Panc1 (cell line): ENCODE data around the gene NR2E3. TPM values are rescaled to one million over a fixed set of nuclear protein-coding genes. Genes with fewer than 3 reads are reported as not detected.

Experiments used
- ATAC-seq: fragments of 200-7000 bp; cut with Tn5 transposase; 2 replicates; pipeline ENCODE4 v1.9.1; 2020; ENCODE audit warnings: mild to moderate bottlenecking, moderate library complexity
- BruUV-seq: library from RNA; stranded (reverse); fragments of 400-500 nt; replicated peaks from 2 replicates; lab custom pipeline; 2021; lab: Mats Ljungman, UMichigan
- CTCF ChIA-PET: fragments of 300-600 bp; sonication (Branson Sonifier 250); formaldehyde crosslinking; loops from one replicate; lab custom pipeline; 2022; ENCODE audit warnings: antibody characterized with exemption; lab: Charles Lee
- POLR2A ChIA-PET: fragments of 300-600 bp; sonication (Branson Sonifier 250); formaldehyde crosslinking; loops from one replicate; lab custom pipeline; 2022; ENCODE audit warnings: antibody characterized with exemption; lab: Charles Lee
- DNase-seq: peaks from one replicate; pipeline ENCODE4 v3.0.0-alpha.2; 2010; ENCODE audit warnings: low read depth, low spot score
- H3K27ac ChIP-seq: 2 replicates; pipeline ENCODE4 v1.5.1; 2011; ENCODE audit warnings: mild to moderate bottlenecking, low read length, inconsistent platforms
- H3K27me3 ChIP-seq: fragments of 200-500 bp; sonication (Bioruptor generic); 2 replicates; pipeline ENCODE4 v1.6.0; 2014; ENCODE audit warnings: low read length, inconsistent platforms; ENCODE audit not compliant: control insufficient read depth, insufficient read depth
- H3K36me3 ChIP-seq: fragments of 200-500 bp; sonication (Bioruptor generic); 2 replicates; pipeline ENCODE4 v1.5.1; 2014; ENCODE audit warnings: inconsistent platforms, mild to moderate bottlenecking, low read length, moderate library complexity; ENCODE audit not compliant: control insufficient read depth, insufficient read depth
- H3K4me1 ChIP-seq: 2 replicates; pipeline ENCODE4 v1.5.1; 2011; ENCODE audit warnings: inconsistent platforms, mild to moderate bottlenecking, low read length, moderate library complexity; ENCODE audit not compliant: control insufficient read depth, insufficient read depth
- H3K4me3 ChIP-seq, 2 experiments: 2 replicates each; pipeline ENCODE4 v1.5.1; 2011 to 2012; ENCODE audit warnings: low read depth in 2 of 2, low read length in 2 of 2, mild to moderate bottlenecking in 2 of 2, inconsistent platforms in 1 of 2, moderate library complexity in 1 of 2
- H3K9me3 ChIP-seq: fragments of 200-500 bp; sonication (Bioruptor generic); 2 replicates; pipeline ENCODE4 v1.5.1; 2014; ENCODE audit warnings: low read depth, mild to moderate bottlenecking, inconsistent platforms, low read length, moderate library complexity; ENCODE audit not compliant: control insufficient read depth, insufficient read depth
- CTCF ChIP-seq: fragments of 450-650 bp; IDR thresholded peaks from 2 replicates; pipeline ENCODE4 v1.5.1; 2017; ENCODE audit warnings: mild to moderate bottlenecking
- POLR2AphosphoS5 ChIP-seq: IDR thresholded peaks from 2 replicates; pipeline ENCODE4 v1.6.1; 2012; ENCODE audit warnings: mild to moderate bottlenecking, low read depth, low read length, moderate library complexity
- REST ChIP-seq, 2 experiments: IDR thresholded peaks; 2 replicates each; pipeline ENCODE4 v1.6.1; 2011 to 2012; ENCODE audit warnings: low read depth in 2 of 2, control low read depth in 1 of 2, low read length in 1 of 2, mild to moderate bottlenecking in 1 of 2, moderate library complexity in 1 of 2; ENCODE audit not compliant: insufficient read depth in 1 of 2
- SIN3A ChIP-seq: IDR thresholded peaks from 2 replicates; pipeline ENCODE4 v1.6.1; 2012; ENCODE audit warnings: low read depth, mild to moderate bottlenecking, low read length, moderate library complexity, borderline replicate concordance; ENCODE audit not compliant: insufficient read depth
- TCF7L2 ChIP-seq: IDR thresholded peaks from 2 replicates; pipeline ENCODE4 v1.6.1; 2011; ENCODE audit warnings: mild to moderate bottlenecking, low read depth, low read length, inconsistent platforms
- in situ Hi-C: cut with HindIII; loops from 2 replicates; pipeline ENCODE4 v1.10.0; 2016; ENCODE audit warnings: low sequenced_read_pairs, low pct_unique_long_range_greater_than_20kb
- intact Hi-C: fragments of 100-400 bp; cut with micrococcal nuclease; formaldehyde crosslinking; loops from one replicate; pipeline ENCODE4 v1.10.0; 2022; ENCODE audit not compliant: unreplicated experiment
- total RNA-seq: library from RNA; stranded (reverse); gene quantifications from one replicate; pipeline ENCODE4 v1.2.1, GENCODE V29; 2021; ENCODE audit not compliant: unreplicated experiment

Gene NR2E3
- total RNA-seq, 1 experiment from 2014 or later = 0.98 TPM

GRCh38 chr15:71802770-71803169 is 7.6 kb upstream of the NR2E3 start:
- H3K27ac ChIP-seq = no peak overlapping the region
- H3K9me3 ChIP-seq = no peaks in the 10 kb centered on the region
- BruUV-seq = no TSS peak
- TF ChIP-seq POLR2AphosphoS5 = no peak
- no peak for TF ChIP-seq REST (IDR thresholded peaks at IDR 0.05; ENCODE audit: insufficient read depth in 1 of 2, low read depth in 2 of 2, low read length in 1 of 2)
- no peak for TF ChIP-seq TCF7L2
- TF ChIP-seq SIN3A = no peak
- no peak; the same call in 1 of the 2 replicates for TF ChIP-seq CTCF
- intact Hi-C loops (loop anchor here (5.0 kb wide), 2 partner anchors 55 to 355 kb away; no protein-coding TSS in a partner anchor), in situ Hi-C loops (no loop called here)
- no peak overlapping the region for H3K4me3 ChIP-seq
- no peak for ATAC-seq
- no peaks in the 10 kb centered on the region for H3K27me3 ChIP-seq
- no peak for DNase-seq
- no peaks in the 10 kb centered on the region for H3K36me3 ChIP-seq
- POLR2A ChIA-PET = no interaction called here
- CTCF ChIA-PET = interaction anchor here (0.5 to 2.9 kb wide), 4 partner anchors 59 to 667 kb away, joined by 3 to 22 read pairs (median 4); no protein-coding TSS in a partner anchor
- peaks cover 24% of the 10 kb centered on the region for H3K4me1 ChIP-seq

- CTCF ChIA-PET = interaction anchor here (1.8 kb wide), 1 partner anchor 60 kb away, joined by 11 read pairs; no protein-coding TSS in a partner anchor
- Histone ChIP-seq H3K27me3 (no peaks in the 10 kb centered on the region), H3K4me1 (peaks cover 24% of the 10 kb centered on the region), H3K4me3 (no peak overlapping the region), H3K9me3 (no peaks in the 10 kb centered on the region), H3K36me3 (no peaks in the 10 kb centered on the region), H3K27ac (no peak overlapping the region)
- intact Hi-C loops = loop anchor here (5.0 kb wide), 2 partner anchors 57 to 353 kb away; no protein-coding TSS in a partner anchor
- POLR2A ChIA-PET = interaction anchor here (0.7 kb wide), 1 partner anchor 75 kb away, joined by 6 read pairs; no protein-coding TSS in a partner anchor
- BruUV-seq = no TSS peak
- DNase-seq = no peak
- TF ChIP-seq SIN3A (no peak), TCF7L2 (no peak), CTCF (no peak), POLR2AphosphoS5 (no peak), REST (IDR thresholded peaks at IDR 0.05; ENCODE audit: insufficient read depth in 1 of 2, low read depth in 2 of 2, low read length in 1 of 2) (no peak)
- in situ Hi-C loops = no loop called here
- no peak for ATAC-seq
Observed at GRCh38 chr15:71804226-71804625, 6.1 kb upstream of the NR2E3 start.
